IMR-90 (cell line): Measurements from ENCODE around the gene AMPD2. TPM values are rescaled to one million over a fixed set of nuclear protein-coding genes. Genes with fewer than 3 reads are reported as not detected.

ENCODE experiments used
- ATAC-seq: fragments of 200-7000 bp; cut with Tn5 transposase; 2 replicates; pipeline ENCODE4 v1.9.1; 2020; ENCODE audit warnings: low read depth, mild to moderate bottlenecking, moderate library complexity
- BruUV-seq: library from RNA; stranded (reverse); fragments of 400-500 nt; replicated peaks from 2 replicates; lab custom pipeline; 2021; lab: Mats Ljungman, UMichigan
- CTCF ChIA-PET: fragments of 300-600 bp; formaldehyde crosslinking; extraction: SDS; loops from one replicate; lab custom pipeline; 2021; ENCODE audit warnings: antibody characterized with exemption; lab: Yijun Ruan, JAX
- POLR2A ChIA-PET: fragments of 300-600 bp; sonication (Branson Sonifier 250); formaldehyde crosslinking; loops from one replicate; lab custom pipeline; 2022; ENCODE audit warnings: antibody characterized with exemption; ENCODE audit not compliant: unreplicated experiment; lab: Charles Lee
- DNase-seq: peaks from one replicate; pipeline ENCODE4 v3.0.0; 2013
- H2AFZ ChIP-seq: replicated peaks from 2 replicates; pipeline ENCODE3; 2013; ENCODE audit warnings: low read length, mild to moderate bottlenecking; ENCODE audit not compliant: poor library complexity
- H2AK5ac ChIP-seq: 2 replicates; pipeline ENCODE4 v1.6.1; 2013; ENCODE audit warnings: low read depth, low read length, inconsistent platforms
- H2AK9ac ChIP-seq: replicated peaks from 2 replicates; pipeline ENCODE3; 2013; ENCODE audit warnings: mild to moderate bottlenecking, low read depth, low read length, moderate library complexity; ENCODE audit not compliant: poor library complexity
- H2BK120ac ChIP-seq: 2 replicates; pipeline ENCODE4 v1.6.1; 2013; ENCODE audit warnings: low read depth, low read length, inconsistent platforms
- H2BK15ac ChIP-seq: 3 replicates; pipeline ENCODE4 v1.6.1; 2013; ENCODE audit warnings: low read depth, low read length, inconsistent platforms
- H2BK20ac ChIP-seq: 2 replicates; pipeline ENCODE4 v1.6.1; 2013; ENCODE audit warnings: low read depth, mild to moderate bottlenecking, inconsistent platforms, low read length, moderate library complexity
- H2BK5ac ChIP-seq: 2 replicates; pipeline ENCODE4 v1.6.1; 2013; ENCODE audit warnings: mild to moderate bottlenecking, low read depth, low read length, inconsistent platforms; ENCODE audit not compliant: poor library complexity, severe bottlenecking
- H3K14ac ChIP-seq: replicated peaks from 2 replicates; pipeline ENCODE4 v1.6.1; 2013; ENCODE audit warnings: low read depth, low read length, inconsistent platforms
- H3K18ac ChIP-seq: 2 replicates; pipeline ENCODE4 v1.6.1; 2013; ENCODE audit warnings: low read depth, low read length, control low read depth
- H3K23ac ChIP-seq: 2 replicates; pipeline ENCODE4 v1.6.1; 2013; ENCODE audit warnings: low read depth, low read length, inconsistent platforms
- H3K27ac ChIP-seq: 2 replicates; pipeline ENCODE4 v1.5.1; 2013; ENCODE audit warnings: mild to moderate bottlenecking, control low read depth, low read length; ENCODE audit not compliant: insufficient read depth
- H3K27me3 ChIP-seq: 2 replicates; pipeline ENCODE4 v1.6.1; 2013; ENCODE audit warnings: low read length; ENCODE audit not compliant: control insufficient read depth, insufficient read depth
- H3K36me3 ChIP-seq: 2 replicates; pipeline ENCODE4 v1.6.1; 2013; ENCODE audit warnings: low read length, mixed read lengths; ENCODE audit not compliant: control insufficient read depth, insufficient read depth
- H3K4ac ChIP-seq: 2 replicates; pipeline ENCODE4 v1.6.1; 2013; ENCODE audit warnings: low read depth, low read length, inconsistent platforms
- H3K4me1 ChIP-seq: 2 replicates; pipeline ENCODE4 v1.6.1; 2013; ENCODE audit warnings: low read length, mixed read lengths; ENCODE audit not compliant: control insufficient read depth, insufficient read depth
- H3K4me2 ChIP-seq: 2 replicates; pipeline ENCODE4 v1.6.1; 2013; ENCODE audit warnings: low read depth, mild to moderate bottlenecking, control low read depth, low read length, moderate library complexity
- H3K4me3 ChIP-seq: 2 replicates; pipeline ENCODE4 v1.5.1; 2013; ENCODE audit warnings: low read depth, mild to moderate bottlenecking, control low read depth, low read length, moderate library complexity; ENCODE audit not compliant: insufficient read depth
- H3K56ac ChIP-seq: 2 replicates; pipeline ENCODE4 v1.6.1; 2013; ENCODE audit warnings: low read length, inconsistent platforms; ENCODE audit not compliant: insufficient read depth; ENCODE audit errors: extremely low read depth
- H3K79me1 ChIP-seq, 2 experiments: 2 replicates each; pipeline ENCODE4 v1.6.1; 2013; ENCODE audit warnings: low read length in 2 of 2, inconsistent platforms in 1 of 2, low read depth in 1 of 2
- H3K9ac ChIP-seq: 2 replicates; pipeline ENCODE4 v1.6.1; 2013; ENCODE audit warnings: low read depth, low read length, control low read depth
- H3K9me1 ChIP-seq: 2 replicates; pipeline ENCODE4 v1.6.1; 2013; ENCODE audit warnings: low read length, inconsistent platforms; ENCODE audit not compliant: insufficient read depth
- H3K9me3 ChIP-seq: 2 replicates; pipeline ENCODE4 v1.6.1; 2013; ENCODE audit warnings: low read length; ENCODE audit not compliant: control insufficient read depth, insufficient read depth
- H4K20me1 ChIP-seq: 2 replicates; pipeline ENCODE4 v1.6.1; 2013; ENCODE audit warnings: low read length, inconsistent platforms; ENCODE audit not compliant: insufficient read depth
- H4K5ac ChIP-seq: 2 replicates; pipeline ENCODE4 v1.6.1; 2013; ENCODE audit warnings: mild to moderate bottlenecking, low read depth, low read length, control low read depth
- H4K8ac ChIP-seq, 2 experiments: 2 replicates each; pipeline ENCODE4 v1.6.1; 2013; ENCODE audit warnings: low read depth in 2 of 2, low read length in 2 of 2, control low read depth in 1 of 2, inconsistent platforms in 1 of 2
- H4K91ac ChIP-seq: 2 replicates; pipeline ENCODE4 v1.6.1; 2013; ENCODE audit warnings: low read depth, low read length, inconsistent platforms; ENCODE audit not compliant: insufficient read depth
- CEBPB ChIP-seq: IDR thresholded peaks from 2 replicates; pipeline ENCODE4 v1.6.1; 2012; ENCODE audit warnings: low read depth, low read length, improper control_type of control experiment
- RCOR1 ChIP-seq: IDR thresholded peaks from 2 replicates; pipeline ENCODE4 v1.6.1; 2012; ENCODE audit warnings: mild to moderate bottlenecking, low read length, improper control_type of control experiment; ENCODE audit not compliant: insufficient replicate concordance
- WGBS, 2 experiments: methylation state at CpG; one replicate each; pipeline versions ENCODE4 v1.1.5 to v1.1.7; 2013; ENCODE audit warnings: missing lambda C conversion rate in 2 of 2; ENCODE audit not compliant: insufficient read length in 1 of 2; ENCODE audit errors: extremely low coverage in 2 of 2; 5-methylcytosine and 5-hydroxymethylcytosine counted together
- dilution Hi-C: fragments of 300-500 bp; cut with HindIII; formaldehyde crosslinking; loops from one replicate; pipeline ENCODE4 v1.14.3; 2018; ENCODE audit warnings: low sequenced_read_pairs; ENCODE audit not compliant: unreplicated experiment
- in situ Hi-C: fragments of 300-500 bp; cut with MboI; formaldehyde crosslinking; loops from 3 replicates; pipeline ENCODE4 v1.14.3; 2019; ENCODE audit warnings: low sequenced_read_pairs, inconsistent platforms, mixed read lengths
- intact Hi-C: fragments of 100-400 bp; cut with micrococcal nuclease; formaldehyde crosslinking; loops from 2 replicates; pipeline ENCODE4 v1.10.0; 2022
- polyA plus RNA-seq, 3 experiments: library from polyadenylated mRNA; depleted of rRNA; stranded (reverse); fragments of >200 nt; gene quantifications; 2 replicates each; pipeline ENCODE4 v1.2.3, GENCODE V29; 2012; ENCODE audit warnings: low replicate concordance in 1 of 3
- total RNA-seq: library from RNA; depleted of rRNA; stranded (reverse); fragments of >200 nt; gene quantifications from 2 replicates; pipeline ENCODE4 v1.2.3, GENCODE V29; 2012

The AMPD2 gene
- total and polyA plus RNA-seq, 2 of the 4 experiments (the other 2 are of a cell fraction): 61.5 to 103 TPM

GRCh38 chr1:109610609-109611307, 8.9 kb upstream of the AMPD2 start:
- H3K4me3 ChIP-seq: no peak overlapping the region
- no peak overlapping the region for H2AK5ac ChIP-seq
- H2BK5ac ChIP-seq: peak overlapping the region; percentile 60
- no peak overlapping the region for H3K9ac ChIP-seq
- H2AFZ ChIP-seq: no peak overlapping the region
- no peak overlapping the region for H3K18ac ChIP-seq
- intact Hi-C loops: no loop called here
- peaks cover 14% of the 10 kb centered on the region for H3K4me1 ChIP-seq
- H3K56ac ChIP-seq: no peak overlapping the region
- BruUV-seq: no TSS peak
- H3K27ac ChIP-seq: no peak overlapping the region
- DNase-seq: peak; percentile 72
- peaks cover 0 to 46% of the 10 kb centered on the region in 2 experiments; a peak in 2 of 4 replicates for H3K79me1 ChIP-seq
- peak overlapping the region in 1 of 2 experiments; percentile 11; a peak in 1 of 4 replicates for H4K8ac ChIP-seq
- H3K27me3 ChIP-seq: no peaks in the 10 kb centered on the region
- no peak overlapping the region; the same call in 1 of the 2 replicates for H3K4me2 ChIP-seq
- no CpG with 5 or more reads among the region's 3 CpGs for WGBS, 2 experiments
- H2BK20ac ChIP-seq: peak overlapping the region; percentile 43; the same call in 1 of the 2 replicates
- H4K5ac ChIP-seq: no peak overlapping the region
- peak overlapping the region; percentile 18; the same call in 1 of the 2 replicates for H3K4ac ChIP-seq
- H4K91ac ChIP-seq: peak overlapping the region; percentile 8; the same call in 1 of the 2 replicates
- ChIA-PET CTCF (interaction anchor here (0.7 kb wide), 1 partner anchor 14 kb away, joined by 5 read pairs; no protein-coding TSS in a partner anchor), POLR2A (no interaction called here)
- peak overlapping the region; percentile 67 for H3K14ac ChIP-seq
- 0 out of 2 replicates have a peak overlapping the region, but pooled peaks have one; percentile 1 for H3K23ac ChIP-seq
- ATAC-seq: peak; percentile 30
- H2AK9ac ChIP-seq: no peak overlapping the region
- dilution Hi-C loops: no loop called here
- no peak overlapping the region; the same call in 1 of the 2 replicates for H2BK120ac ChIP-seq
- H3K36me3 ChIP-seq: peaks cover 3% of the 10 kb centered on the region
- 0 out of 3 replicates have a peak overlapping the region, but pooled peaks have one; percentile 47 for H2BK15ac ChIP-seq
- peaks cover 34% of the 10 kb centered on the region for H3K9me1 ChIP-seq
- TF ChIP-seq CEBPB: peak; percentile 2; the same call in 1 of the 2 replicates
- TF ChIP-seq RCOR1: no peak
- in situ Hi-C loops: no loop called here
- H3K9me3 ChIP-seq: no peaks in the 10 kb centered on the region
- H4K20me1 ChIP-seq: no peaks in the 10 kb centered on the region
